WTC11 (cell line): ENCODE results near the gene CAPNS1.

Source experiments
- GRHL2 ChIP-seq: fragments of 250-450 bp; sonication (Bioruptor Pico); IDR thresholded peaks from 2 replicates; pipeline ENCODE4 v1.8.0; 2022; ENCODE audit warnings: mild to moderate bottlenecking, moderate library complexity; ENCODE audit not compliant: insufficient replicate concordance, severe bottlenecking
- NR2C2 ChIP-seq: sonication (generic); formaldehyde crosslinking; IDR thresholded peaks from 2 replicates; pipeline ENCODE4 v1.8.0; 2022; ENCODE audit warnings: mild to moderate bottlenecking, missing genetic modification reagents
- TF ChIP-seq, protein P1 (sequence below): fragments of 200-600 bp; IDR thresholded peaks from 2 replicates; pipeline ENCODE4 v1.8.0; 2022; ENCODE audit warnings: antibody characterized with exemption

GRCh38 chr19:36163813-36164212, 23.9 kb downstream of the CAPNS1 start:
- no peak for TF ChIP-seq NR2C2 (CRISPR knock-in tag)
- TF ChIP-seq, protein P1, sequence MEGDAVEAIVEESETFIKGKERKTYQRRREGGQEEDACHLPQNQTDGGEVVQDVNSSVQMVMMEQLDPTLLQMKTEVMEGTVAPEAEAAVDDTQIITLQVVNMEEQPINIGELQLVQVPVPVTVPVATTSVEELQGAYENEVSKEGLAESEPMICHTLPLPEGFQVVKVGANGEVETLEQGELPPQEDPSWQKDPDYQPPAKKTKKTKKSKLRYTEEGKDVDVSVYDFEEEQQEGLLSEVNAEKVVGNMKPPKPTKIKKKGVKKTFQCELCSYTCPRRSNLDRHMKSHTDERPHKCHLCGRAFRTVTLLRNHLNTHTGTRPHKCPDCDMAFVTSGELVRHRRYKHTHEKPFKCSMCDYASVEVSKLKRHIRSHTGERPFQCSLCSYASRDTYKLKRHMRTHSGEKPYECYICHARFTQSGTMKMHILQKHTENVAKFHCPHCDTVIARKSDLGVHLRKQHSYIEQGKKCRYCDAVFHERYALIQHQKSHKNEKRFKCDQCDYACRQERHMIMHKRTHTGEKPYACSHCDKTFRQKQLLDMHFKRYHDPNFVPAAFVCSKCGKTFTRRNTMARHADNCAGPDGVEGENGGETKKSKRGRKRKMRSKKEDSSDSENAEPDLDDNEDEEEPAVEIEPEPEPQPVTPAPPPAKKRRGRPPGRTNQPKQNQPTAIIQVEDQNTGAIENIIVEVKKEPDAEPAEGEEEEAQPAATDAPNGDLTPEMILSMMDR: no peak
- no peak for TF ChIP-seq GRHL2 (CRISPR knock-in tag)
